WTC11 (cell line): ENCODE data around the gene MYG1.

Experiments used
- CREB1 ChIP-seq: sonication (generic); formaldehyde crosslinking; IDR thresholded peaks from 2 replicates; pipeline ENCODE4 v1.8.0; 2023; ENCODE audit warnings: mild to moderate bottlenecking, missing genetic modification reagents
- ELF4 ChIP-seq: sonication (generic); formaldehyde crosslinking; IDR thresholded peaks from 2 replicates; pipeline ENCODE4 v1.8.1; 2022; ENCODE audit warnings: low read depth, mild to moderate bottlenecking, moderate library complexity, missing genetic modification reagents
- FOXJ3 ChIP-seq: sonication (generic); formaldehyde crosslinking; IDR thresholded peaks from 2 replicates; pipeline ENCODE4 v1.9.0; 2021; ENCODE audit warnings: missing genetic modification reagents, mild to moderate bottlenecking, borderline replicate concordance
- NFE2L1 ChIP-seq: sonication (generic); formaldehyde crosslinking; IDR thresholded peaks from 2 replicates; pipeline ENCODE4 v1.8.1; 2023; ENCODE audit warnings: missing genetic modification reagents
- ZBTB21 ChIP-seq: sonication (generic); formaldehyde crosslinking; IDR thresholded peaks from 2 replicates; pipeline ENCODE4 v1.8.1; 2023; ENCODE audit warnings: mild to moderate bottlenecking, missing genetic modification reagents, borderline replicate concordance
- ZNF423 ChIP-seq: fragments of 250-450 bp; sonication (Bioruptor Pico); IDR thresholded peaks from 2 replicates; pipeline ENCODE4 v2.1.2; 2022; ENCODE audit warnings: mild to moderate bottlenecking, moderate library complexity
- TF ChIP-seq, protein P1 (sequence below): fragments of 200-600 bp; IDR thresholded peaks from 2 replicates; pipeline ENCODE4 v1.8.0; 2022; ENCODE audit warnings: antibody characterized with exemption
- TF ChIP-seq, protein P2 (sequence below): sonication (generic); formaldehyde crosslinking; IDR thresholded peaks from 2 replicates; pipeline ENCODE4 v1.8.0; 2022; ENCODE audit warnings: mild to moderate bottlenecking, missing genetic modification reagents
- TF ChIP-seq, protein P3 (sequence below): sonication (generic); formaldehyde crosslinking; IDR thresholded peaks from 2 replicates; pipeline ENCODE4 v1.8.1; 2023; ENCODE audit warnings: mild to moderate bottlenecking, missing genetic modification reagents, moderate library complexity
- TF ChIP-seq, protein P4 (sequence below): sonication (generic); formaldehyde crosslinking; IDR thresholded peaks from 2 replicates; pipeline ENCODE4 v1.8.0; 2022; ENCODE audit warnings: missing genetic modification reagents

DNA sequence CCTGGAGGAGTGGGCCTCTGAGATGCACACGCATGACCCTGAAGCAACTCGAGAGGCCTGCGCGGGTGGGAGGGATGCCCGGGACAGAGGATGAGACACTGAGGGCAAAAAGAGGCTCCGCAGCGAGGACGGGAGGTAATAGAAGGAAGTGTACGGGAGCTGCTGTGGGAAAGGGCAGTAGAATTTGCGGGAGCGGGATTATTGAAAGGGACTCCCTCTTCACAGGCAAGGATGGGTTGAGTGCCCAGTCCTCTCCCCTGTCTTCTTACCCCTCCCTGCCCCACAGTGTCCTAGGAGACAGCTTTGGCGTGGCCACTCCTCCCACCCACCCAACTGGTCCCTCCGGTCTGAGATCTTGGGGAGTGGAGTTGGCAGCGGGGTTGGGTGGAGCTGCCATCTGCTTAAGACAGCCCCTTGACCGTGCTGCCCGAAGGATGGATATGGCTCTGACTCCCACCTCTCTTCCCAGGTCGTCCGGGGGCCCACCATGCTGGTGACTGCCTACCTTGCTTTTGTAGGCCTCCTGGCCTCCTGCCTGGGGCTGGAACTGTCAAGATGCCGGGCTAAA is 47.1 kb upstream of the MYG1 start:
- TF ChIP-seq, protein P1, sequence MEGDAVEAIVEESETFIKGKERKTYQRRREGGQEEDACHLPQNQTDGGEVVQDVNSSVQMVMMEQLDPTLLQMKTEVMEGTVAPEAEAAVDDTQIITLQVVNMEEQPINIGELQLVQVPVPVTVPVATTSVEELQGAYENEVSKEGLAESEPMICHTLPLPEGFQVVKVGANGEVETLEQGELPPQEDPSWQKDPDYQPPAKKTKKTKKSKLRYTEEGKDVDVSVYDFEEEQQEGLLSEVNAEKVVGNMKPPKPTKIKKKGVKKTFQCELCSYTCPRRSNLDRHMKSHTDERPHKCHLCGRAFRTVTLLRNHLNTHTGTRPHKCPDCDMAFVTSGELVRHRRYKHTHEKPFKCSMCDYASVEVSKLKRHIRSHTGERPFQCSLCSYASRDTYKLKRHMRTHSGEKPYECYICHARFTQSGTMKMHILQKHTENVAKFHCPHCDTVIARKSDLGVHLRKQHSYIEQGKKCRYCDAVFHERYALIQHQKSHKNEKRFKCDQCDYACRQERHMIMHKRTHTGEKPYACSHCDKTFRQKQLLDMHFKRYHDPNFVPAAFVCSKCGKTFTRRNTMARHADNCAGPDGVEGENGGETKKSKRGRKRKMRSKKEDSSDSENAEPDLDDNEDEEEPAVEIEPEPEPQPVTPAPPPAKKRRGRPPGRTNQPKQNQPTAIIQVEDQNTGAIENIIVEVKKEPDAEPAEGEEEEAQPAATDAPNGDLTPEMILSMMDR: no peak
- TF ChIP-seq ELF4 (CRISPR knock-in tag) (no peak), ZNF423 (CRISPR knock-in tag) (no peak), CREB1 (CRISPR knock-in tag) (no peak), FOXJ3 (CRISPR knock-in tag) (no peak), ZBTB21 (CRISPR knock-in tag) (no peak), NFE2L1 (CRISPR knock-in tag) (no peak)
- TF ChIP-seq, protein P2, sequence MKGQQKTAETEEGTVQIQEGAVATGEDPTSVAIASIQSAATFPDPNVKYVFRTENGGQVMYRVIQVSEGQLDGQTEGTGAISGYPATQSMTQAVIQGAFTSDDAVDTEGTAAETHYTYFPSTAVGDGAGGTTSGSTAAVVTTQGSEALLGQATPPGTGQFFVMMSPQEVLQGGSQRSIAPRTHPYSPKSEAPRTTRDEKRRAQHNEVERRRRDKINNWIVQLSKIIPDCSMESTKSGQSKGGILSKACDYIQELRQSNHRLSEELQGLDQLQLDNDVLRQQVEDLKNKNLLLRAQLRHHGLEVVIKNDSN (CRISPR knock-in tag): no peak
- TF ChIP-seq, protein P3, sequence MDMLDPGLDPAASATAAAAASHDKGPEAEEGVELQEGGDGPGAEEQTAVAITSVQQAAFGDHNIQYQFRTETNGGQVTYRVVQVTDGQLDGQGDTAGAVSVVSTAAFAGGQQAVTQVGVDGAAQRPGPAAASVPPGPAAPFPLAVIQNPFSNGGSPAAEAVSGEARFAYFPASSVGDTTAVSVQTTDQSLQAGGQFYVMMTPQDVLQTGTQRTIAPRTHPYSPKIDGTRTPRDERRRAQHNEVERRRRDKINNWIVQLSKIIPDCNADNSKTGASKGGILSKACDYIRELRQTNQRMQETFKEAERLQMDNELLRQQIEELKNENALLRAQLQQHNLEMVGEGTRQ (CRISPR knock-in tag): no peak
- TF ChIP-seq, protein P4, sequence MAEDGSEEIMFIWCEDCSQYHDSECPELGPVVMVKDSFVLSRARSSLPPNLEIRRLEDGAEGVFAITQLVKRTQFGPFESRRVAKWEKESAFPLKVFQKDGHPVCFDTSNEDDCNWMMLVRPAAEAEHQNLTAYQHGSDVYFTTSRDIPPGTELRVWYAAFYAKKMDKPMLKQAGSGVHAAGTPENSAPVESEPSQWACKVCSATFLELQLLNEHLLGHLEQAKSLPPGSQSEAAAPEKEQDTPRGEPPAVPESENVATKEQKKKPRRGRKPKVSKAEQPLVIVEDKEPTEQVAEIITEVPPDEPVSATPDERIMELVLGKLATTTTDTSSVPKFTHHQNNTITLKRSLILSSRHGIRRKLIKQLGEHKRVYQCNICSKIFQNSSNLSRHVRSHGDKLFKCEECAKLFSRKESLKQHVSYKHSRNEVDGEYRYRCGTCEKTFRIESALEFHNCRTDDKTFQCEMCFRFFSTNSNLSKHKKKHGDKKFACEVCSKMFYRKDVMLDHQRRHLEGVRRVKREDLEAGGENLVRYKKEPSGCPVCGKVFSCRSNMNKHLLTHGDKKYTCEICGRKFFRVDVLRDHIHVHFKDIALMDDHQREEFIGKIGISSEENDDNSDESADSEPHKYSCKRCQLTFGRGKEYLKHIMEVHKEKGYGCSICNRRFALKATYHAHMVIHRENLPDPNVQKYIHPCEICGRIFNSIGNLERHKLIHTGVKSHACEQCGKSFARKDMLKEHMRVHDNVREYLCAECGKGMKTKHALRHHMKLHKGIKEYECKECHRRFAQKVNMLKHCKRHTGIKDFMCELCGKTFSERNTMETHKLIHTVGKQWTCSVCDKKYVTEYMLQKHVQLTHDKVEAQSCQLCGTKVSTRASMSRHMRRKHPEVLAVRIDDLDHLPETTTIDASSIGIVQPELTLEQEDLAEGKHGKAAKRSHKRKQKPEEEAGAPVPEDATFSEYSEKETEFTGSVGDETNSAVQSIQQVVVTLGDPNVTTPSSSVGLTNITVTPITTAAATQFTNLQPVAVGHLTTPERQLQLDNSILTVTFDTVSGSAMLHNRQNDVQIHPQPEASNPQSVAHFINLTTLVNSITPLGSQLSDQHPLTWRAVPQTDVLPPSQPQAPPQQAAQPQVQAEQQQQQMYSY: no peak
